Measurements from ENCODE around the gene ITPK1.

Gene ITPK1

DNA sequence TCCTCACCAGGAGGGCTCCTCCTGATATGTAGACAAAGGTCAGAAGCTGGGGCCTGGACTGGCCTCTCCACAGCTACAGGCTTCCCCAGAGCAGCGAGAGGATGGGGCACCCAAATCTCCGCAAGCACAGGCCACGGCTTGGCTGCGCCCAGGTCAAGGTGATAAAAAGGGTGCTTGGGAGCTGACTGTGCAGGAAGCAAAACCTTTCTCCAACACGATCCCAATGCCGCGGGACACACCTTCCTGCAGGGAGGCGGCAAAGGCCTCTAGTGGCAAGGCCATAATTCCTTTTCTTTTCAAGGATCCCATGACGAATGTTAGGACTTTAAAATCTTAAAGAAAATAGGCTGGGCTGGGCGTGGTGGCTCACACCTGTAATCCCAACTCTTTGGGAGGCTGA is 13.6 kb downstream of the ITPK1 start:
- no peak overlapping the region for H3K4me3 ChIP-seq (ENCODE audit: low read depth, low read length)
- TF ChIP-seq, protein P1, sequence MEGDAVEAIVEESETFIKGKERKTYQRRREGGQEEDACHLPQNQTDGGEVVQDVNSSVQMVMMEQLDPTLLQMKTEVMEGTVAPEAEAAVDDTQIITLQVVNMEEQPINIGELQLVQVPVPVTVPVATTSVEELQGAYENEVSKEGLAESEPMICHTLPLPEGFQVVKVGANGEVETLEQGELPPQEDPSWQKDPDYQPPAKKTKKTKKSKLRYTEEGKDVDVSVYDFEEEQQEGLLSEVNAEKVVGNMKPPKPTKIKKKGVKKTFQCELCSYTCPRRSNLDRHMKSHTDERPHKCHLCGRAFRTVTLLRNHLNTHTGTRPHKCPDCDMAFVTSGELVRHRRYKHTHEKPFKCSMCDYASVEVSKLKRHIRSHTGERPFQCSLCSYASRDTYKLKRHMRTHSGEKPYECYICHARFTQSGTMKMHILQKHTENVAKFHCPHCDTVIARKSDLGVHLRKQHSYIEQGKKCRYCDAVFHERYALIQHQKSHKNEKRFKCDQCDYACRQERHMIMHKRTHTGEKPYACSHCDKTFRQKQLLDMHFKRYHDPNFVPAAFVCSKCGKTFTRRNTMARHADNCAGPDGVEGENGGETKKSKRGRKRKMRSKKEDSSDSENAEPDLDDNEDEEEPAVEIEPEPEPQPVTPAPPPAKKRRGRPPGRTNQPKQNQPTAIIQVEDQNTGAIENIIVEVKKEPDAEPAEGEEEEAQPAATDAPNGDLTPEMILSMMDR (IDR thresholded peaks at IDR 0.05; ENCODE audit: borderline replicate concordance, insufficient read depth, low read depth, low read length), result no peak

DNA sequence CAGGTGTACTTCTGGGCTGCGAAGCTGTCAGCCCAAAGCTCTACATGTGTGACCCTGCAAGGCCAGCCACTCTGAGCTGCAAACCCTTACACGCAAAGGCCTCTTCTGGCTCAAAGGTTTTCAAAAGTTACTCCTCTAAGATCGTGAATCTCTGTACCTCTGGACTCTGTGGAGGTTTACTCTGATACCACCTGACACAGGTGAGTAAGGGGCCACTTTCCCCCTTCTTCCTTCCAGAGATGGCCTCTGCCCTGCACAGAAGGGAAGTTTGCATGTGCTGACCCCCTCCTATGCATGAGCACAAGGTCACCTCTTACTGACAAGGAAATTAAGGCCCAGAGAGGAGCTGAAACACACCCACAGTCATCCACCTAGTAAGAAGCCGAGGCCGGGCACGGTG is 14.5 kb downstream of the ITPK1 start:
- no peak overlapping the region for H3K4me3 ChIP-seq (ENCODE audit: low read depth, low read length)
- TF ChIP-seq, protein P1 (IDR thresholded peaks at IDR 0.05; ENCODE audit: borderline replicate concordance, insufficient read depth, low read depth, low read length), result no peak

DNA sequence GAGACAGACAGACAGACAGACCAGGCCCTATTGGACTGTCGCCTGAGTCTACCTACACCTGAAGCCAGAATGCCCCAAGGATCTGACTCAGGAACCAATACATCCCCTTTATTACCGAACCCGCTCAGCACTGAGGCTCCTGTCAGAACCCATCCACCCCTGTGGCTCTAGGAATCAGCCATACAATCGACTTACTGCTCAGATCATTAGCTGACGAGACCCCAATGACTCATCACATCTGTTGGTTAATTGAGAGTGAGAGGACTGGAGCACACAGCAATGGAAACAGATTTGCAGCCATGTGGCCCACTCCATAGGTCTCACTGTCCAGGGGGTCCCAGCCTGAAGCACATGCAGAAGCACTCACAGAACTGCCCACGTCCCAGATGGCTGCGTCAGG is 15.2 kb downstream of the ITPK1 start:
- TF ChIP-seq, protein P1 (IDR thresholded peaks at IDR 0.05; ENCODE audit: borderline replicate concordance, insufficient read depth, low read depth, low read length), result no peak
- no peak overlapping the region for H3K4me3 ChIP-seq (ENCODE audit: low read depth, low read length)

DNA sequence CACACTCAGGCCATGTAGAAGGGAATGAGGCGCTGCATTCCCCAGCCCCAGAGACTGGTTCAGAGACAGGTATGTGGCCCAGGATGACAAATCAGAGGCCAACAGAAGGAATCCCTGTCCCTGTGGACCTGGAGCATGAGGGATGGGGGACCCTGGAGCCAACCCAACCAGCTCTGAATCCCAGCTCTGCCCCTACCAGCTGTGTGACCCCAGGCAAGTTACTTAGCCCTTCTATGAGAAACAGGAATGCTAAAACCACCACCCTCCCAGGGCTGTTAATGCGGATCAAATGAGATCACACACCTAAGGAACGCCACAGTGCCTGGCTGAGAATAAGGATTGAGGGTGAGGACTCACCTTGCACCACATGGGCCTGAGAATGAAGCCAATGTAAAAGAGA is 15.6 kb downstream of the ITPK1 start:
- TF ChIP-seq, protein P1 (IDR thresholded peaks at IDR 0.05; ENCODE audit: borderline replicate concordance, insufficient read depth, low read depth, low read length), result no peak
- no peak overlapping the region for H3K4me3 ChIP-seq (ENCODE audit: low read depth, low read length)

DNA sequence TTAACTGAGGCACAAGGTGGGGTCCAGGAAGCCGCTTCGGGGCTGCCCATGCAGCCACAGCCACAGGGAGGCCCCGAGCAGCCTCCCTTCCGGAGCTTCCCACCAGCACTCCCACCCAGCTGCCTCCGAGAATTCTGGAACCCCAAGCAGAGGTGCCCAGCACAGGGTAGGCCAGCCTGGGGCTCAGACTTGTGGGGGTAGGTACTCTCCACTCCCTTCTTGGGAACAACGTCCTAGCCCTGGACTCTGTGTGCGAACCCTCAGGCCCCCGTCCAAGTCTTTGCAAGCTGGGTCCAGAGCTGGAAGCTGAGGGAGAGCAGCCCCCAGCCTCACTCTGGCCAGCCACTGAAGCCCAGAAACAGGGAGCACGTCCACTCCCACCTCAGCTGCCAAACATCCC is 16.1 kb downstream of the ITPK1 start:
- no peak overlapping the region for H3K4me3 ChIP-seq (ENCODE audit: low read depth, low read length)
- TF ChIP-seq, protein P1 (IDR thresholded peaks at IDR 0.05; ENCODE audit: borderline replicate concordance, insufficient read depth, low read depth, low read length), result no peak

DNA sequence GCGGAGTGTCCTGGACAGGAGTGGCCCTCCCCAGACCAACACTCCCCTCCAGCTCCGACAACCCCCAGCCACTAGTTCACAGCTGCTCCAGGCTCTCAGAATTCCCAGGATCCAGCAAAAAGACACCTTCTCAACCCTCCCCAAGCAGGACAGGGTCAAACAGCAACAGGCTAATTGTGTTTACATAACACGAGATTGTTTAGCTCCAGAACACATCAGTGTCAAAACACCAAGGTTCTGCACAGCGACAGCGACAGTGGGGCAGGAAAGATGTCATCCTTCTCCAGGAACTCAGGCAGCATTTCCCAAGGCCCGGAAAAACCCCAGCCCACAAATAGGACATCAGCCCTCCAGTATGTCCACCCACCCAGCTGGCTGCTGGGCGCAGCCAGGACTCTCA is 16.5 kb downstream of the ITPK1 start:
- no peak overlapping the region for H3K4me3 ChIP-seq (ENCODE audit: low read depth, low read length)
- TF ChIP-seq, protein P1 (IDR thresholded peaks at IDR 0.05; ENCODE audit: borderline replicate concordance, insufficient read depth, low read depth, low read length), result no peak

DNA sequence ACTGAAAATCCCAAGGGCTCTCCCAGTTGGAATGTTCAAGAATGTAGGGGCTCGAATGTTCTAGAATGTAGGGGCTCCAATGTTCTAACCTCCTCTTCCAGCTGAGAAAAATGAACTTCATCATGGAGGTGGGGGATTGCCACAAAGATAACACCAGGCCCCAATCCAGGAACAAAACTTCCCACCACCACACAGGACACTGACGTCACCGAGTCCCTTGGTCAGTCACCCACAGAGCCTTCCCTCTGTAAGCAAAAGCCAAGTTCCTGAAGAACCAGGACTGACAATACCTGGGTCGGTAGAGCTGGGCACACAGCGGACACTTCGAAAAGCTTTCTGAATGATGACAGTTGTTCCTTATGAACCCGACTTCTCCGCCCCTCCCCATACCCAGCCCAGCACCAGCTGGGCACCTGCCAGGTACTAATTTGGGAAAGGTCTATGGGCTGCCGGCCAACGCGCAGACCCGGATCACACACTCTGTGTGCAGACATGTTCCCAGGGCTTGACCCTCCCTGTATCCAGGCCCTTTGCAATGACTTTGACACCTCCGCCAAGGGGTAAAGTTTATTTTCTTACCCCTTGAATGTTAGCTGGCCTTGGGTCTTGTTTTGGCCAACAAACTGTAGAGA is 18.9 kb downstream of the ITPK1 start:
- TF ChIP-seq, protein P1 (IDR thresholded peaks at IDR 0.05; ENCODE audit: borderline replicate concordance, insufficient read depth, low read depth, low read length), result no peak
- H3K4me3 ChIP-seq (ENCODE audit: low read depth, low read length), result no peak overlapping the region

Data from GM12875 (cell line).